Prostate gland (tissue), 2 donors: ENCODE measurements around the gene ANKRD63. TPM values are rescaled to one million over a fixed set of nuclear protein-coding genes. Genes with fewer than 3 reads are reported as not detected.
A peak's percentile ranks its signal among the peaks of the same experiment; 100 is the strongest.

Experiments
- DNase-seq: peaks from one replicate; pipeline ENCODE4 v3.0.0-alpha.2; 2019; ENCODE audit warnings: low spot score
- H3K27ac ChIP-seq, 2 donors: fragments of 200-600 bp; sonication (generic); 2 replicates each; pipeline ENCODE4 v1.5.1; 2017 to 2019
- H3K27me3 ChIP-seq: fragments of 200-600 bp; sonication (generic); replicated peaks from 2 replicates; pipeline ENCODE4 v1.5.1; 2019; ENCODE audit not compliant: insufficient read depth
- H3K36me3 ChIP-seq, 2 donors: fragments of 200-600 bp; sonication (generic); 1 replicate in 1 of 2; 2 replicates in 1 of 2; pipeline versions ENCODE4 v1.5.1 to v1.8.1; 2017 to 2019
- H3K4me1 ChIP-seq: fragments of 200-600 bp; sonication (generic); replicated peaks from 2 replicates; pipeline ENCODE4 v1.5.1; 2019
- H3K4me3 ChIP-seq, 2 donors: fragments of 200-600 bp; sonication (generic); 2 replicates each; pipeline ENCODE4 v1.5.1; 2017 to 2019
- H3K9me3 ChIP-seq: fragments of 200-600 bp; sonication (generic); 2 replicates; pipeline ENCODE4 v1.5.1; 2017
- CTCF ChIP-seq, 4 experiments: fragments of 200-600 bp in 2 of 4; fragments of 450-650 bp in 2 of 4; sonication (generic) in 2 of 4; IDR thresholded peaks; 1 replicate in 3 of 4; 2 replicates in 1 of 4; pipeline ENCODE4 v1.5.1; 2016 to 2019; ENCODE audit warnings: antibody characterized with exemption in 4 of 4, mild to moderate bottlenecking in 2 of 4, moderate library complexity in 2 of 4
- POLR2A ChIP-seq: fragments of 450-650 bp; IDR thresholded peaks from one replicate; pipeline ENCODE4 v1.6.1; 2016; ENCODE audit warnings: antibody characterized with exemption, mild to moderate bottlenecking
- POLR2AphosphoS5 ChIP-seq: sonication (generic); formaldehyde crosslinking; IDR thresholded peaks from one replicate; pipeline ENCODE4 v1.6.1; 2017; ENCODE audit warnings: antibody characterized with exemption
- WGBS: methylation state at CpG from one replicate; pipeline ENCODE4 v1.1.5; 2018; 5-methylcytosine and 5-hydroxymethylcytosine counted together
- intact Hi-C: fragments of 100-400 bp; cut with DNase I; formaldehyde crosslinking; loops from one replicate; pipeline ENCODE4 v1.14.2; 2022
- total RNA-seq, 2 donors: library from RNA; depleted of rRNA; stranded (reverse); fragments of >200 nt; gene quantifications; one replicate each; pipeline ENCODE4 v1.1.0, GENCODE V29; 2016

ANKRD63 gene
- total RNA-seq, 2 donors from 2014 or later: 2.7 TPM; not detected in 1

DNA sequence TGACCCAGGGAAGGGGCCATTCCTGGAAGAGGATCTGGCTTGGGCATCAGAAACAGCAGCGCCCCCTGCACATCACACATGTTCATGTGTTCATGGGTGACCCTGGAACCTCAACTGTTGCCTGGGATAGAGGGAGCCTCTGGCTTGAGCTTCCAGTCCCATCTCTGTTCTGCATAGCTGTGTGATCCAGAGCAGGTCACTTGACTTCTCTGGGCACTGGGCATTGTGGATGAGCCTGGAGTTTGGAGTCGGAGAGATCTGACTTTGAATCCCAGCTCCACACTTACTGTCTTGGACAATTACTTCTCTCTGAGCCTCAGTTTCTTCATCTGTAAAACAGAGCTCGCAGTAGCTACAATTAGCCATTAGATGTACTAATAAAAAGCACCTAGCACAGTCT is 28.4 kb downstream of the ANKRD63 start:
- 98% methylated on average over 3 of the region's 3 CpGs for WGBS
- peaks cover 6% of the 10 kb centered on the region for H3K4me1 ChIP-seq
- H3K9me3 ChIP-seq: no peaks in the 10 kb centered on the region
- H3K36me3 ChIP-seq: no peaks in the 10 kb centered on the region
- H3K4me3 ChIP-seq: no peak overlapping the region
- no peak overlapping the region for H3K27ac ChIP-seq
- no peaks in the 10 kb centered on the region for H3K27me3 ChIP-seq
- TF ChIP-seq POLR2AphosphoS5 (no peak), POLR2A (no peak), CTCF (IDR thresholded peaks at IDR 0.05) (no peak)
- DNase-seq: no peak
- intact Hi-C loops: no loop called here

DNA sequence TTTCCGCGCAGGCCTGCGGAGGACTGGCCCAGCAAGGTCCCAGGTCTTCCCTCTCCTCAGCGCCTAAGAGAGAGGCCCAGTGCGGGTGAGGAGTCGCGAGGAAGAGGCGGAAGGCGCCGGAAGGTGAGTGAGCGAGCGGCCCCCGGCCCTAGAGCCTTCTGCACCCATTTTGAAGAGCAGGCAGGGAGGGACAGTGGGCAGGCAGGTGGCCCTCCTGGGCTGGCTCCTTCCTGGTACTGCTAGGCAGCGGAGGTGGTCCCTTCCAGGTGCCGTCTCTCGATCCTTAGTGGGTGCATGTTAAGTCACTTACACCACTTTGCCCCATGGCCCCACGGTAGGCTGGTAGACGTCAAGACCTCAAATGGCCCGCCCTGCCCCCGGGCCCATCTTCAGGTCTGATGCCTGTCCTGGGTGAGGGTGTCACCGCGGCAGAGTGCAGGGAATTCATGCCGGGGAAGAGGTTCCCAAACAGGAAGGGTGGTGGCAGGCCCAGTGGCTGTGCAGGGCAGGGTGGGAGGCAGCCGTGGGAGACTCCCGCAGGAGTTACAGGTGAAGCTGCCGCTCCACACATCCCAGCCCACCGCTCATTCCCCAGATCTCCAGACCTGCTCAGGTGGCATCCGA is 29.6 kb downstream of the ANKRD63 start:
- peaks cover 6% of the 10 kb centered on the region for H3K4me1 ChIP-seq
- H3K9me3 ChIP-seq: no peaks in the 10 kb centered on the region
- H3K27ac ChIP-seq: peak overlapping the region; percentile 35 to 44
- DNase-seq: no peak
- no peak for TF ChIP-seq CTCF (IDR thresholded peaks at IDR 0.05)
- TF ChIP-seq POLR2A: no peak
- TF ChIP-seq POLR2AphosphoS5: no peak
- H3K27me3 ChIP-seq: no peaks in the 10 kb centered on the region
- 40% methylated on average over 28 of the region's 28 CpGs for WGBS
- no peaks in the 10 kb centered on the region for H3K36me3 ChIP-seq
- peak overlapping the region; percentile 41 to 52 for H3K4me3 ChIP-seq
- intact Hi-C loops: no loop called here

GRCh38 chr15:40252438-40253166 is 30.3 kb downstream of the ANKRD63 start:
- Histone ChIP-seq H3K9me3 (no peaks in the 10 kb centered on the region), H3K4me1 (peaks cover 6% of the 10 kb centered on the region), H3K4me3 (peak overlapping the region; percentile 41 to 52), H3K27ac (peak overlapping the region; percentile 35 to 44), H3K36me3 (no peaks in the 10 kb centered on the region), H3K27me3 (no peaks in the 10 kb centered on the region)
- intact Hi-C loops: no loop called here
- DNase-seq: peak; percentile 54
- TF ChIP-seq POLR2AphosphoS5 (peak; percentile 15), CTCF (IDR thresholded peaks at IDR 0.05) (peak in 1 of 4 experiments; percentile 5), POLR2A (peak; percentile 70)
- 3% methylated on average over 67 of the region's 82 CpGs for WGBS

DNA sequence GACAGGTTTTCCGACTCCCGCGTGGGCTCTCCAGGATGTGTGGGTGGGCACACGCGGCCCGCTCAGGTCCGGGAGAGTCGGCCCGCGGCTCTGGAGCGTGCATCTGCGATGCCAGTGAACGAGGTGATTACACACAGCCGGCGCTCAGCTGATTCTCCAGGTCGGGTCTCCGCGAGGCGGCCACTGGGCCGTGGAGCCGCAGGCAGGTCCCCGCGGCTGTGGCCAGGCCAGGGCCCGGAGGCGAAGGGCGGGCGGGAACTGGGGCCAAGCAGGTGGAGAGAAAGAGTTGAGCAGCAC is 30.8 kb downstream of the ANKRD63 start:
- H3K9me3 ChIP-seq: no peaks in the 10 kb centered on the region
- H3K27me3 ChIP-seq: no peaks in the 10 kb centered on the region

More for the DNA sequence above, 30.8 kb downstream of the ANKRD63 start:
- peaks cover 6% of the 10 kb centered on the region for H3K4me1 ChIP-seq
- WGBS: 50% methylated on average over 27 of the region's 27 CpGs
- H3K36me3 ChIP-seq: no peaks in the 10 kb centered on the region
- H3K4me3 ChIP-seq: peak overlapping the region; percentile 41 to 52
- intact Hi-C loops: no loop called here
- TF ChIP-seq CTCF (IDR thresholded peaks at IDR 0.05): no peak
- DNase-seq: no peak
- peak overlapping the region; percentile 35 to 44 for H3K27ac ChIP-seq
